Iris pigment epithelial cell (primary cell): ENCODE measurements around the gene PLA2G3.
"Not testable (repeated sequence)": the region's sequence is repeated elsewhere in the genome, so short reads cannot be mapped to it uniquely, and the experiment has no call there.

ENCODE experiments used
- DNase-seq: peaks from one replicate; pipeline ENCODE4 v3.0.0-alpha.2; 2011; ENCODE audit warnings: low read depth

The PLA2G3 gene

DNA sequence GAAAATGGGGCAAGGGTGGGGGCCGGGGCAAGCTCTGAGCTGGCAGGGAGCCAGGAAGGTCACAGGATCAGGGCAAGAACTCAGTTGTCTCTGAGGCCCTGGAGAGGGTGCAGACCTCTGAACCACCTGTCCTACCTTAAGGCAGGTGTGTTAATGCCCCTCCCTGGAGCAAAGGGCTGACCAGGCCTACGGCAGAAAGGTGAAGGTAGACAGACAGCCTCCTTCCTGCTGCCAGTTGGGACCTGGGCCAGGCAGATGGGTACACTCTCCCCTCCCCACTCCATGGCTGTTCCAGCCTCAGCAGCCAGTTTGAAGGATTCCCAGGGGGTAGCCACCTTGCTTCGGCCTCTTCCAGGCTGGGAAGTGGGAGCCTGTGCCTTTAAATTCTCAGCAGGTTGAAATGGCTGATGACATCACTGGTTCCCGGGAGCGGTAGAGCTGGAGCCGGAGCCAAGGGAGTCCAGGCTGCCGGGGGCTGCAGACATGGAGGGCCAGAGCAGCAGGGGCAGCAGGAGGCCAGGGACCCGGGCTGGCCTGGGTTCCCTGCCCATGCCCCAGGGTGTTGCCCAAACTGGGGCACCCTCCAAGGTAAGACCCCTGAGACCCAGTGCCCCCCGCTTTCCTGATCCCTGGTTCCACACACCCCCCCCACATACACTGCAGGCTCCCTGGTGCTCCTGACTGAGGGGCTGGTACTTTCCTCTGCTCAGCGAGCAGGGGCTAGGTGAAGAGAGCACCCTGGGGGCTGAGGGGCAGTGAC lies 17.6 kb downstream of the PLA2G3 start, which contains the start of gene INPP5J:
Gene INPP5J (plus strand): TSS at position 435 of the 760 bp plus-strand sequence. CDS start 49 bp downstream, at position 484.
- DNase-seq, result peak; percentile 57

- DNase-seq, result no peak
These were observed 18.1 kb downstream of the PLA2G3 start for GRCh38 chr22:31122196-31122531.

DNA sequence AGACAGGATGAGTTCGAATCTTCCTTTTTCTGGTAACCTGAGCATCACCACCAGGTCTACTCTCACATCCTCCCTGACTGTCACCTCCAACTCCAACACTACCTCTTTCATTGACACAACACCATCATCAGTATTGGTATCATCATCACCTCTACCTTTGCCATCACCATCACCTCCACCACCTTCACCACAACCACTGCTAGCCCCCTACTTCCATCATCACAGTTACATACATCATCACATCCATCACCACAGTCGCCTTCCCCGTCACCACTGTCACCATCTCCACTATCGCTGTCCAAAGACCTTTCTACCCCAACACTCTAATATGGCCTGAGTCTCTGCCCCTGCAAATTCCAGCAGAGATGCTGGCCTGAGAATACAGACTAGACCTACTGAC lies 18.9 kb downstream of the PLA2G3 start:
- DNase-seq, result no peak

- DNase-seq, result no peak
These were observed 19.7 kb downstream of the PLA2G3 start for GRCh38 chr22:31120642-31121041.

DNA sequence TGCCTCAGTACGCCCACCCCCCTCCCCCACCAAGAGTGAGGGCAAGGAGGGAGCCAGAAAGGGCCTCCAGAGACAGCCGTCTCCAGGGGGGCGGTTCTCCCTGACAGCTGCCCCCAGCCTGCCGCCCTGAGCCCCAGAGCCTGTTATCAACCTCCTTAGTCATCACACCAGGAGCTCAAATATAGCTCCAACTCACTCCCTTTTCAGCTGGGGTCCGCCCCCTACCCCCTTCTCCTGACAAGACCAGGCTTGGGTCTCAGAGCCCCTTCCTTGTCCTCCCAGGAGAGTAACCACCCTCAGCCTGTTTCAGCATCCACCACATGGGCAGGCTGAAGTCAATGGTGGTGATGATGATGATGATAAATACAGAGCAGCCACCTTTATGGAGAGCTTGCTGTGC lies 20.1 kb downstream of the PLA2G3 start:
- no peak for DNase-seq

DNA sequence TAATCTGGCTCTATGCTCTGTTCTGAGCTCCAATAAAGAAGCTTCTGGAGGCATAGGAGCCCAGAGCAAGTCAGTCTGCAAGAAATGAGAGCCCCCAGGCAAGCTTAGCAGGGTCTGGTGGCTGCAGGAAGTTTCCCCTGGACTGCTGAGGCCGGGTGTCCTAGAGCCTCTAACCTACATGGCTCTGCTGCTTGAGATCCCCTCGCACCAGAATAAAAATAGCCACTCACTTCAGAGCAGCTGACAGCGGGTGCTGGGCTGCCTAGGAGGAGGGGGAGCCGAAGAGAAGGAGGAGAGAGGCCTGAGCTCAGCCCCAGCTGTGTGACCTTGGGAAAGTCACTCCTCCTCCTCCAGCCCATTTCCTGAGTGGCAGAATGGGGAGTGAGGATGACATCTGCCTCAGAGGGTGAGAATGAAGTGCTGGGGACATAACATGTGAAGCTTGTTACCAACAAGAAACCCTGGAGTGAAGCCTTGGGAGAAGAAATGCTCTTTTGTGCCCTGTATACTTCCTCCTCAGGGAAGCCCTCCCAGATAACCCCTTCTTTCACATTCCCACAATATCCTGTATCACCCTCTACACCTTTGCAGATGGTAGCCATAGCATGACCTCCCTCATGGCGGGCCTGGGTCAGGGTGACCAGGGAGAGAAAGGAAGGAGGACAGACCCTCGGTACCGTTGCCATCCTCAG lies 21.1 kb downstream of the PLA2G3 start:
- no peak for DNase-seq

DNA sequence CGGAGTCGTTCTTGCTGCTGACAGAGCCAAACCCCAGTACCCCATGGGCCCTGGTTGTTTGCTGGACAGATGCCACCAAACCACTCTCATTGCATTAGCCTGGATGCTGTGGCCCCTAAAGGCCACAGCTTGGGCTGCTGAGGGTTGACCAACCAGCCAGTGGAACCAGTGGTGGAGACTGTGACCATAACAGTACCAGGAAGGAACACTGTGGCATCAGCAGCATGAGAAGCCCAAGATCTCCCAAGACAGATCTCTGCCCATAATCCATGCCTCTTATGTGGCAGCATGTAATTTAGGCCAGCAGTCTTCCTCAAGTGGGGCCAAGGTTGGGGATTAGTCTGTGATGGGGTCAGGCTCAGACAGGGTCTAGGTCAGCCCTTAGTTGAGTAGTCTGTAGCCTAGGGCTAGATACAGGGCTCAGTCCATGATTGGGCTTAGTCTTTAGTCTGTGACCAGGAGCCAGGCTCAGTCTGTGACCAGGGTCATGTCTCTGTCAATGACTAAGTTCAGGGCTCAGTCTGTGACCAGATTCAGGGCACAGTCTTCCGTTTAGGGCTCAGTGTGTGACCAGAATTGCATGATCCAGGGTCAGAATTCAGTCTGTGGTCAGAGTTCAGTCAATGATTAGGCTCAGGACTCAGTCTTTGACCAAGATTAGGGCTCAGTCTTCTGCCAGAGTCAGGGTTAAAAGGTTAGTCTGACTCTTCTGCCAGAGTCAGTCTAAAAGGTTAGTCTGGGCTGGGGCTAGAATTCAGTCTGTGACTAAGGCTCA lies 22.1 kb downstream of the PLA2G3 start:
- DNase-seq, result no peak

DNA sequence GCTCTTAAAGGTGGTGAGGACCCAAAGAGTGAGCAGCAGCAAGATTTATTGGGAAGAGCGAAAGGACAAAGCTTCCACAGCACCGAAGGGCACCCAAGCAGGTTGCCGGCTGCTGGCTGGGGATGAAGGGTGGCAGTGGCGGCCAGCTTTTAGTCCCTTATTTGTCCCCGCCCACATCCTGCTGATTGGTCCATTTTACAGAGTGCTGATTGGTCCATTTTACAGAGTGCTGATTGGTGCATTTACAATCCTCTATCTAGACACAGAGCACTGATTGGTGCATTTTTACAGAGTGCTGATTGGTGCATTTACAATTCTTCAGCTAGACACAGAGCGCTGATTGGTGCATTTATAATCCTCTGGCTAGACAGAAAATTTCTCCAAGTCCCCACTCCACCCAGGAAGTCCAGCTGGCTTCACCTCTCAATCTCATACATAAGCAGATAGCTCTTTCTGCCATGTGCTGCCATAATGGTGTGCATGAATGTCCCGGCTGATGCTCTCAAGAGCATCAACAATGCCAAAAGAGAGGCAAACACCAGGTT lies 27.7 kb downstream of the PLA2G3 start:
- not testable (repeated sequence) for DNase-seq

- DNase-seq, result no peak
These were observed 32.5 kb downstream of the PLA2G3 start for GRCh38 chr22:31107894-31108218.

GRCh38 chr22:31107178-31107893 lies 33.0 kb downstream of the PLA2G3 start, which contains the start of gene SELENOM:
Gene SELENOM (minus strand): TSS chr22:31107568. CDS start chr22:31107505, 63 bp downstream.
- DNase-seq, result peak; percentile 98

DNA sequence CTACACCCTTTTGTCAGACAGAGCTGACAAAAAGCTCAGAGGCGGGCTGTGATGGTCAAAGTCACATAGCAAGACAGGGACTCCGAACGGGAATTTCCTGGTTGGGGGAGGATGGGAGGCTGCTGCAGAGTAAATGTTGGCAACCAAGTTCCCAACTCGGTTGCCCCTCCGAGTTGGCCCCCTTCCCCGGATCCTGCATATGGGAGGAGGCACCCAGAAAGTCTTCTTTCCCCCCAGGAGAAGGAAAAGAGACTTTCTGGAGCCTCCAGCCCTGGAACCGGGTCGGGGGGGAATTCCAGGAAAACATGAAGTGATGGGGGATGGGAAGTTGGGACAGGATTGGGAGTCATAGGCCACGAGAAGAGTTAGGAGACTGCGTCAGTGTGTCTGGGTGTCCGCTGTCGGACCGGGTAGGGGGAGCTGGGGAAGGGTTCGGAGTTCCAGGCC lies 33.6 kb downstream of the PLA2G3 start:
- DNase-seq, result peak; percentile 50

- DNase-seq, result no peak
These were observed 34.2 kb downstream of the PLA2G3 start for GRCh38 chr22:31106001-31106571.

GRCh38 chr22:31105282-31105929 lies 34.9 kb downstream of the PLA2G3 start:
- no peak for DNase-seq

DNA sequence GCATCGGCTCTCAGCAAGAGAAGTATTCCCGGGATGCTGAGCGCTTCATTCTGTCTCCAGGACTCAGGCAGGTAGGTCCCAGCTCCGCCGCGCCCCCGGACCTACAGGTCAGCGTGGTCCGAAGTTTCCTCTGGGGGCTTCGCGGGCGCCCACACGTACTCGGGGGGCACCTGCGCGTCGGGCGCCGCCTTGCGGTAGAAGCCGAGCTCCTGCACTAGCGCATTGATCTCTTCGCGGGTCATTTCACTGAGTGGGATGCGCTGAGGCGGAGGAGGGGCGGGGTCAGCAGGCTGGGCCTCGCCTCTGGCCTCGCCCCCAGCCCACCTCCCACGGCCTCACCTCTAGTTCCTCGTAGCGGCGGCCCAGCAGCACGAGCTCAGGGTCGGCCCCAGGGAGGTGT lies 35.4 kb downstream of the PLA2G3 start:
- no peak for DNase-seq

DNA sequence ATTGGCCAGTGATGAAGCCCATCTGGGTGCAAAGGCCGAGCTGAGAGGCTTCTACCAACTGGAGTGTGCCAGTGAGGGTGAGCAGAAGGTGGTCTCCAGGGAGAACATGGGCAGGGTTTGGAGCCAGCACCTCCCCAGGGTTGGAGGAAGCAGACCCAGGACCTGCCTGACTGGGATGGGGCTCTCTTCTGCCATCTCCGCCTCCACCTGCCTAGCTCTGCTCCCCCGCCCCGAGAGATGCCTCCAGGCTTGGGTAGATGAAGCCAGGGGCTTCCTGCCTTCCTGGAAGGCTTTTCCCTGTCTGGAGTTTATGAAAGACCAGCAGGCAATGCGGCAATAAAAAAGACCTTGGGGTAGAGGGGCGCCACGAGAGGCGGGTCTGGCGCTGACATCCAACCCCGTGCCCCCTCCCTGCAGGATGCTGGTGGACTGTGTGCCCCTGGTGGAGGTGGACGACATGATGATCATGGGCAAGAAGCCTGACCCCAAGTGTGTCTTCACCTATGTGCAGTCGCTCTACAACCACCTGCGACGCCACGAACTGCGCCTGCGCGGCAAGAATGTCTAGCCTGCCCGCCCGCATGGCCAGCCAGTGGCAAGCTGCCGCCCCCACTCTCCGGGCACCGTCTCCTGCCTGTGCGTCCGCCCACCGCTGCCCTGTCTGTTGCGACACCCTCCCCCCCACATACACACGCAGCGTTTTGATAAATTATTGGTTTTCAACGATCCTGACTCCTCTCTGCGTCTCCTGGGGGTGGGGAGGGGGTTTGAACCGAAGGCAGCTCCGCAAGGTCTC lies 36.2 kb downstream of the PLA2G3 start:
- DNase-seq, result no peak

DNA sequence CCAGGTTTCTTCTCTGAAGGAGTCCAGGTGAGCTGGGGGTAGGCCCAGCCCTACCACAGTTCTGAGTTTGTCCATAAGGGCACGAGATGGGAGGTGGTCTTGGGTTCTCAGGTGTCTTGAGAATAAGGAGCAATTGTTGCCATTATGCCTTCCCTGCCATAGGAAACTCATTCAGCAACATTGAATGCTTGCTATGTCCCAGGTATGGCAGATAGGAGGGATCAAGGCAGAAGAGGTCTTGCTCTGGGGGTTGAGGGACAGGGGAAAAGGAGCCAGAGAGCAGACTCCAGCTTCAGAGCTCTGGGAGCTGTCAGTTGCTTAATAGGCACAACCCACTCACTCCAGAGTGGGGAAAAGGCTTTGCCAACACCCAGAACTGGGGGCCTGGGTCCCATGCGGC lies 37.2 kb downstream of the PLA2G3 start:
- DNase-seq, result no peak

- peak; percentile 98 for DNase-seq
These were observed 37.7 kb downstream of the PLA2G3 start for GRCh38 chr22:31102441-31103081.

- no peak for DNase-seq
These were observed 39.4 kb downstream of the PLA2G3 start for GRCh38 chr22:31100762-31101525.
